ENCODE results near the gene AKAP17A. TPM values are rescaled to one million over a fixed set of nuclear protein-coding genes. Genes with fewer than 3 reads are reported as not detected.

Gene AKAP17A
- total RNA-seq, 1 donor from 2014 or later, result 49.8 TPM

DNA sequence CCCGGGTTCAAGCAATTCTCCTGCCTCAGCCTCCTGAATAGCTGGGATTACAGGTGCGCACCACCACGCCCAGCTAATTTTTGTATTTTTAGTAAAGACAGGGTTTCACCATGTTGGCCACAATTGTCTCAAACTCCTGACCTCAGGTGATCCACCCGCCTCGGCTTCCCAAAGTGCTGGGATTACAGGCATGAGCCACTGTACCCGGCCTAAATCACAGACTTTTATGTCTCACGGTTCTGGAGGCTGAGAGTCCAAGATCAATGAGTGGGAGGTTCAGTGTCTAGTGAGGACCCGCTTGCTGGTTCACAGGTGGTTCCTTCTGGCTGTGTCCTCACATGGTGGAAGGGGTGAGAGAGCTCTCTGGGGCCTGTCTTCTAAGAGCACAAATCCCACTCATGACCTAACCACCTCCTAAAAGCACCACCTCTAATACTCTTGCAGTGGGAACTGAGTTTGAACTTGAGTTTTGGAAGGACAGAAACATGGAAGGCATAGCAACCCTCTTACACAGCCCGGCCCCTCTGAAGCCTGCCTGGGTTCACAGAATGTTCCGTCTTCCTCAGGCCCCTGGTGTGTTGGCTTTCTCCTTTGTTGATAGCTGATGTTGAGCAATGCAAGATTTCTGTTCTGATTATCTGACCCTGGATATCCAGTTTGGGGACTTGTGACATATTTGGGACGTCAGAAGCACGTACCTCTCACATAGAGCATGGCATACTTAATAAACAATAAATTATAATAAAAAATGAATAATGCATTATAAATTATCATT, 1.9 kb upstream of the AKAP17A start:
- Mint-ChIP-seq H3K4me1 (ENCODE audit: unreplicated experiment) (no peaks in the 10 kb centered on the region), H3K27ac (peak overlapping the region; percentile 9), H3K4me3 (peak overlapping the region; percentile 39), H3K9me3 (no peaks in the 10 kb centered on the region), H3K36me3 (no peaks in the 10 kb centered on the region), H3K27me3 (no peaks in the 10 kb centered on the region)
- no peak for DNase-seq (ENCODE audit: extremely low spot score, unreplicated experiment)
- no peak for TF ChIP-seq CTCF (conservative IDR thresholded peaks at IDR 0.05)

GRCh38 chrX:1591863-1592469, 562 bp downstream of the AKAP17A start:
- no peak for TF ChIP-seq CTCF (conservative IDR thresholded peaks at IDR 0.05)
- Mint-ChIP-seq H3K27me3 (no peaks in the 10 kb centered on the region), H3K36me3 (peaks cover 4% of the 10 kb centered on the region), H3K27ac (peak overlapping the region; percentile 93), H3K4me3 (peak overlapping the region; percentile 92), H3K9me3 (no peaks in the 10 kb centered on the region), H3K4me1 (ENCODE audit: unreplicated experiment) (no peaks in the 10 kb centered on the region)
- no peak for DNase-seq (ENCODE audit: extremely low spot score, unreplicated experiment)

GRCh38 chrX:1592470-1593142, 1.2 kb downstream of the AKAP17A start:
- Mint-ChIP-seq H3K9me3 (no peaks in the 10 kb centered on the region), H3K4me3 (peak overlapping the region; percentile 92), H3K36me3 (peaks cover 4% of the 10 kb centered on the region), H3K27me3 (no peaks in the 10 kb centered on the region), H3K27ac (peak overlapping the region; percentile 93), H3K4me1 (ENCODE audit: unreplicated experiment) (no peaks in the 10 kb centered on the region)
- no peak for DNase-seq (ENCODE audit: extremely low spot score, unreplicated experiment)
- no peak for TF ChIP-seq CTCF (conservative IDR thresholded peaks at IDR 0.05)

- peaks cover 4% of the 10 kb centered on the region for H3K36me3 Mint-ChIP-seq
- peak; percentile 65 for DNase-seq (ENCODE audit: extremely low spot score, unreplicated experiment)
- TF ChIP-seq CTCF (conservative IDR thresholded peaks at IDR 0.05), result no peak
- peak overlapping the region; percentile 92 for H3K4me3 Mint-ChIP-seq
- H3K4me1 Mint-ChIP-seq (ENCODE audit: unreplicated experiment), result no peaks in the 10 kb centered on the region
- peak overlapping the region; percentile 78 for H3K27ac Mint-ChIP-seq
- H3K27me3 Mint-ChIP-seq, result no peaks in the 10 kb centered on the region
- H3K9me3 Mint-ChIP-seq, result no peaks in the 10 kb centered on the region
Measured at GRCh38 chrX:1593286-1594271, 2.2 kb downstream of the AKAP17A start.

DNA sequence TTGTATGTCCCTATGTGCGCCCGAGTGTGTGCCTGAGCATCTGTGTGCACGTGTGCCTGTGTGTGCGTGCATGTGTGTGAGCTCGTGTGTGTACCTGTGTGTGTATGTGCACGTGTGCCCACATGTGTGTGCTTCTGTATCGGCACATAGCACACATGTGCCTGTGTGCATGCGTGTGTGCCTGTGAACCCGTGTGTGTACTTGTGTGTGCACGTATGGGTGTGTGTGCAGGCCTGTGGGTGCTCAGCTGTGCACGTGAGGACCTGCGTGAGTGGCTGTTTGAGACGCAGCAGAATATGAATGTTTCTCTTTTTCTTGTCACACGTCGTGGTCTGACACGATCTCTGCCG, 4.3 kb downstream of the AKAP17A start:
- H3K4me3 Mint-ChIP-seq, result peak overlapping the region; percentile 36
- no peaks in the 10 kb centered on the region for H3K9me3 Mint-ChIP-seq
- H3K27ac Mint-ChIP-seq, result no peak overlapping the region
- H3K4me1 Mint-ChIP-seq (ENCODE audit: unreplicated experiment), result no peaks in the 10 kb centered on the region
- DNase-seq (ENCODE audit: extremely low spot score, unreplicated experiment), result peak; percentile 45
- H3K27me3 Mint-ChIP-seq, result no peaks in the 10 kb centered on the region
- no peak for TF ChIP-seq CTCF (conservative IDR thresholded peaks at IDR 0.05)
- H3K36me3 Mint-ChIP-seq, result peaks cover 9% of the 10 kb centered on the region

Data from type B pancreatic cell (in vitro differentiated cells).